Chondrocyte (in vitro differentiated cells): ENCODE data around the gene SIM1. TPM values are rescaled to one million over a fixed set of nuclear protein-coding genes. Genes with fewer than 3 reads are reported as not detected.

Source experiments
- DNase-seq: peaks from one replicate; pipeline ENCODE4 v3.0.0; 2021; ENCODE audit warnings: mixed read lengths, low spot score
- H3K27ac Mint-ChIP-seq: one replicate; pipeline ENCODE4 v1.8.0; 2021; ENCODE audit warnings: mild to moderate bottlenecking, moderate library complexity, mixed read lengths; ENCODE audit not compliant: unreplicated experiment
- H3K27me3 Mint-ChIP-seq: 2 replicates; pipeline ENCODE4 v1.8.0; 2021; ENCODE audit warnings: low read depth, mixed read lengths
- H3K36me3 Mint-ChIP-seq: 2 replicates; pipeline ENCODE4 v1.8.0; 2021; ENCODE audit warnings: low read depth, mixed read lengths
- H3K4me1 Mint-ChIP-seq: 2 replicates; pipeline ENCODE4 v1.8.0; 2021; ENCODE audit warnings: low read depth, mild to moderate bottlenecking, mixed read lengths
- H3K4me3 Mint-ChIP-seq: one replicate; pipeline ENCODE4 v1.8.0; 2021; ENCODE audit warnings: mild to moderate bottlenecking, moderate library complexity, mixed read lengths; ENCODE audit not compliant: unreplicated experiment
- H3K9me3 Mint-ChIP-seq: 2 replicates; pipeline ENCODE4 v1.8.0; 2021; ENCODE audit warnings: low read depth, mixed read lengths
- total RNA-seq: library from RNA; stranded (reverse); gene quantifications from 3 replicates; pipeline ENCODE4 v1.2.1, GENCODE V29; 2021
- TF ChIP-seq, protein P1 (sequence below): fragments of 200-600 bp; sonication (generic); IDR thresholded peaks from 2 replicates; pipeline ENCODE4 v1.5.0; 2021; ENCODE audit warnings: antibody characterized with exemption, mild to moderate bottlenecking, moderate library complexity

Gene SIM1
- total RNA-seq, 1 donor from 2014 or later = 10.7 TPM

DNA sequence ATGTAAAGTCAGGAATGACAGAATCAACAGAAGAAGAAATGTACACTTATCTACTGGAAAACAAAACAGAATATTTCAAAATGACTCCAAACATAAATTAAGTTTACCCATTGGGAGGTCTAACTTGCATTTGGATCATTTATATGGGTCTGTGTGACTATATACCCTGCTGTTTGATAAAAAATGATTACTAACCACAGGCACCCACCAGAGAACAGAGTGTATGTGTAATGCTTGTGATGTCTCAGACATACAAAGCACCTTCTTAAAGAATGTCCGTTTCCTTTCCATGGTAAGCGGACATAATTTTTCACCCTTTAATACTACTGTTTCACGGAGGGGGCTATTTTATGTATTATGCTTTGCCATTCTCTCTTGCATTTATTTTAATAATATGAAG is 19.2 kb downstream of the SIM1 start:
- Mint-ChIP-seq H3K4me1 (peaks cover 28% of the 10 kb centered on the region), H3K4me3 (no peak overlapping the region), H3K27me3 (peaks cover 1% of the 10 kb centered on the region), H3K9me3 (no peaks in the 10 kb centered on the region), H3K27ac (no peak overlapping the region), H3K36me3 (peaks cover 10% of the 10 kb centered on the region)
- no peak for DNase-seq
- TF ChIP-seq, protein P1, sequence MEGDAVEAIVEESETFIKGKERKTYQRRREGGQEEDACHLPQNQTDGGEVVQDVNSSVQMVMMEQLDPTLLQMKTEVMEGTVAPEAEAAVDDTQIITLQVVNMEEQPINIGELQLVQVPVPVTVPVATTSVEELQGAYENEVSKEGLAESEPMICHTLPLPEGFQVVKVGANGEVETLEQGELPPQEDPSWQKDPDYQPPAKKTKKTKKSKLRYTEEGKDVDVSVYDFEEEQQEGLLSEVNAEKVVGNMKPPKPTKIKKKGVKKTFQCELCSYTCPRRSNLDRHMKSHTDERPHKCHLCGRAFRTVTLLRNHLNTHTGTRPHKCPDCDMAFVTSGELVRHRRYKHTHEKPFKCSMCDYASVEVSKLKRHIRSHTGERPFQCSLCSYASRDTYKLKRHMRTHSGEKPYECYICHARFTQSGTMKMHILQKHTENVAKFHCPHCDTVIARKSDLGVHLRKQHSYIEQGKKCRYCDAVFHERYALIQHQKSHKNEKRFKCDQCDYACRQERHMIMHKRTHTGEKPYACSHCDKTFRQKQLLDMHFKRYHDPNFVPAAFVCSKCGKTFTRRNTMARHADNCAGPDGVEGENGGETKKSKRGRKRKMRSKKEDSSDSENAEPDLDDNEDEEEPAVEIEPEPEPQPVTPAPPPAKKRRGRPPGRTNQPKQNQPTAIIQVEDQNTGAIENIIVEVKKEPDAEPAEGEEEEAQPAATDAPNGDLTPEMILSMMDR = no peak

DNA sequence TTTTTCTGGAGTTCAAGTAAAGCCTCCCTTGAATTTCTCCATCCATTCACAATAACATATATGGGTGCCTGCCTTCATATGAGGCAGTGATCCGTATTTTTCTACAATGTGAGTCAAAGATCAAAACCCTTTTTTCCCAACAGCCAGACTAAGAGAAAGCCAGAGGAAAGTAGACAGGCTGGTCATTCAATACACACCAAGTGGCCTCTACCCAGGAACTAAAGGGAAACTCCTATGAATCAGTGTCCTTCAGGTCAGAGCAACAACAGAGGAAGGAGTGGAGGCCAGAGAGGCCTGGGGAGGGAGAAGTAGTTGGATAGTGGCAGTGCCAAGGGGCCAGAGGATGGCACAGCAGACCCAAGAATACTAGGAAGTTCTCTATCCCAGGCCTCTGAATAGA is 23.8 kb downstream of the SIM1 start:
- no peaks in the 10 kb centered on the region for H3K9me3 Mint-ChIP-seq
- DNase-seq = no peak
- H3K27ac Mint-ChIP-seq = peak overlapping the region; percentile 65
- H3K27me3 Mint-ChIP-seq = no peaks in the 10 kb centered on the region
- H3K4me1 Mint-ChIP-seq = peaks cover 20% of the 10 kb centered on the region
- TF ChIP-seq, protein P1 = no peak
- peaks cover 6% of the 10 kb centered on the region for H3K36me3 Mint-ChIP-seq
- H3K4me3 Mint-ChIP-seq = no peak overlapping the region

DNA sequence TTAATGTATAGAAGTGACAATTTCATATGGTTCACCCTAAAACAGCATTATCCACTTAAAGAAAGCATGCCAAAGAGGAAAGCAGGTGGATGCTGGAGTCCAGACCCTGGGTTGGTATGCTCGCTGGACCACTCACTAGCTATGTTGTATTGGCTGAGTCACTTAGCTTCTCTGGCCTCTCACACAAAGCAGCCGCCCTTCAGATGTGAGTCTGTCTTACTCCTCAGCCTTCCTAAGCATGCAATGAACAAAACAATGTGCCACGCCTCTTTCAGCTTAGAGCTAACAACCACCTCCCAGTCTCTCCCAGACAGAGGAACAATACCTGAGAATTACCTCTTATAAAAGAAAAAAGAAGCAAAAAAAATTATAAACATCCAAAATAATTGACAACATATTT is 29.4 kb downstream of the SIM1 start:
- TF ChIP-seq, protein P1 = no peak
- no peak for DNase-seq
- H3K4me1 Mint-ChIP-seq = peaks cover 8% of the 10 kb centered on the region
- H3K4me3 Mint-ChIP-seq = no peak overlapping the region
- H3K36me3 Mint-ChIP-seq = peaks cover 9% of the 10 kb centered on the region
- H3K27ac Mint-ChIP-seq = no peak overlapping the region
- no peaks in the 10 kb centered on the region for H3K9me3 Mint-ChIP-seq
- no peaks in the 10 kb centered on the region for H3K27me3 Mint-ChIP-seq

DNA sequence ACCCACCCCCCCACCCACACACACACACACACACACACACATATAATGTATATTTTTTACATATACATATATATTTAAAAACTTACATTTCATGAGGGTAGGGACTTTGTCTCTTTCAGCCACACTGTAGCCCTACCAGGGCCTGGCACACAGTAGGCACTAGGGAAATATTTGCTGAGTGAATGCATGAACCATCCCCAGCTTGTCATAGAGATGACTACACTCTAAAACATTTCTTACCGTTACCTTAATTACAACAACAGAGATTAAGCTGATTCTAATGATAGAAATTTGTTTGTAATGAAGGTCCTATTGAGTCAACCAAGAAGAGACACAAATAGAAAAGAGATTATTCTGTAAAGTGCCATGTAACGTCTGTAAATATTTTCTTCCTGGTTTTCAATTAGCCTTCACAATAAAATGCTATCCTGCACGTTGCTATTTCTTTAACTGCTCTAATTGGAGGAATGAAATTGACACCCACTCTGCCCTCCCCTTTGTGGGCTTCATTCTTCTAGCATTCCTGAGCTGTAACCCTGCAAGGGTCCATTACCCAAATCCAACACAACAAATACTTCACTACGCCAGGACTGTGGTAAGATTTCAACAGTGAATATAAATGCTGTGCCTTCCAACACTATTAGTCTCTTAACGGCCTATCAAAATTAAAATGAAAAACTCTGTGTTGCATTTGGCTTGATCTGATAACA is 30.8 kb downstream of the SIM1 start:
- H3K4me1 Mint-ChIP-seq = peaks cover 8% of the 10 kb centered on the region
- no peak overlapping the region for H3K27ac Mint-ChIP-seq
- no peak overlapping the region for H3K4me3 Mint-ChIP-seq
- no peak for DNase-seq
- H3K9me3 Mint-ChIP-seq = no peaks in the 10 kb centered on the region
- H3K36me3 Mint-ChIP-seq = peaks cover 9% of the 10 kb centered on the region
- H3K27me3 Mint-ChIP-seq = no peaks in the 10 kb centered on the region
- TF ChIP-seq, protein P1 = no peak

DNA sequence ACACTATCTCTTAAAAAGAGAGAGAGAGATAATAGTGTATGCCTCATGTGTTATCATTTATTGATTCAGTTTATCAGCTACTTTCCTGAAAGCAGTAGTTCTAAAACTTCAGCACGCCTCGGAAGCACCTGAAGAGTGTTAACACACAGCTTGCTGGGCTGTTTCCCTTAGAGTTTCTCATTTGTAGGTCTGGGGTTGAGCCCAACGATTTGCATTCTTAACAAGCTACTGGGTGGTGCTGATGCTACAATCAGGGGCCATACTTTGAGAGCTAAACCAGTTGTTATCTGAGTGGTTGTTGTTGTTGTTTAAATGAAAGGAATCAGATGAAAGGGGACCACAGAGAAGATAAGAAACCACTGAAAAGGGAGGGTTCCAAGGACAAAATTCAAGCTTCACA is 32.6 kb downstream of the SIM1 start:
- Mint-ChIP-seq H3K27me3 (no peaks in the 10 kb centered on the region), H3K9me3 (no peaks in the 10 kb centered on the region), H3K27ac (no peak overlapping the region), H3K36me3 (peaks cover 4% of the 10 kb centered on the region), H3K4me3 (no peak overlapping the region), H3K4me1 (peaks cover 8% of the 10 kb centered on the region)
- TF ChIP-seq, protein P1 = no peak
- no peak for DNase-seq
